B cell (primary cell): ENCODE measurements around the gene DRD2. TPM values are rescaled to one million over a fixed set of nuclear protein-coding genes. Genes with fewer than 3 reads are reported as not detected.

Experiments
- ATAC-seq: fragments of 200-7000 bp; cut with Tn5 transposase; one replicate; pipeline ENCODE4 v1.10.0; 2021; ENCODE audit warnings: low read depth, mild to moderate bottlenecking, moderate number of reproducible peaks, moderate library complexity
- CTCF ChIA-PET: fragments of 350-600 bp; sonication (Branson Sonifier 250); formaldehyde crosslinking; loops from one replicate; lab custom pipeline; 2021; ENCODE audit warnings: antibody characterized with exemption, inconsistent platforms; lab: Charles Lee
- POLR2A ChIA-PET: fragments of 350-600 bp; sonication (Branson Sonifier 250); formaldehyde crosslinking; loops from one replicate; lab custom pipeline; 2021; ENCODE audit warnings: antibody characterized with exemption; lab: Charles Lee
- DNase-seq: peaks from one replicate; pipeline ENCODE4 v3.0.0; 2013
- H2AFZ ChIP-seq: 2 replicates; pipeline ENCODE4 v1.6.1; 2012; ENCODE audit warnings: mild to moderate bottlenecking, low read depth, low read length; ENCODE audit not compliant: insufficient read depth, poor library complexity, severe bottlenecking
- H3K27ac ChIP-seq, 2 donors: 1 replicate in 1 of 2; 2 replicates in 1 of 2; pipeline ENCODE4 v1.5.1; 2012 to 2013; ENCODE audit warnings: low read length in 2 of 2, mild to moderate bottlenecking in 2 of 2, moderate library complexity in 1 of 2
- H3K27me3 ChIP-seq, 4 experiments: fragments of 200-600 bp in 1 of 4; sonication (generic) in 1 of 4; replicated peaks in 1 of 4; 1 replicate in 2 of 4; 2 replicates in 2 of 4; pipeline versions ENCODE4 v1.6.1 to v1.7.0; 2013 to 2016; ENCODE audit warnings: low read length in 3 of 4, mild to moderate bottlenecking in 2 of 4, mixed read lengths in 1 of 4, moderate library complexity in 1 of 4; ENCODE audit not compliant: insufficient read depth in 4 of 4, control insufficient read depth in 3 of 4; ENCODE audit errors: control extremely low read depth in 1 of 4
- H3K36me3 ChIP-seq, 2 experiments: replicated peaks in 1 of 2; 1 replicate in 1 of 2; 2 replicates in 1 of 2; pipeline versions ENCODE4 v1.6.1 to v1.7.1; 2013; ENCODE audit warnings: low read length in 1 of 2; ENCODE audit not compliant: insufficient read depth in 2 of 2, control insufficient read depth in 1 of 2; ENCODE audit errors: control extremely low read depth in 1 of 2, extremely low read depth in 1 of 2
- H3K4me1 ChIP-seq, 2 donors: fragments of 200-600 bp in 1 of 2; sonication (generic) in 1 of 2; 1 replicate in 1 of 2; 2 replicates in 1 of 2; pipeline versions ENCODE4 v1.5.1 to v1.6.1; 2013 to 2017; ENCODE audit warnings: low read length in 2 of 2; ENCODE audit not compliant: control insufficient read depth in 2 of 2, insufficient read depth in 2 of 2
- H3K4me2 ChIP-seq: replicated peaks from 2 replicates; pipeline ENCODE3; 2012; ENCODE audit warnings: mild to moderate bottlenecking, low read depth, low read length; ENCODE audit not compliant: poor library complexity, severe bottlenecking
- H3K4me3 ChIP-seq, 5 experiments: fragments of 200-600 bp in 1 of 5; sonication (generic) in 1 of 5; 1 replicate in 3 of 5; 2 replicates in 2 of 5; pipeline versions ENCODE4 v1.5.1 to v1.7.0; 2011 to 2016; ENCODE audit warnings: low read length in 4 of 5, mild to moderate bottlenecking in 4 of 5, low read depth in 2 of 5, control low read depth in 1 of 5, moderate library complexity in 1 of 5; ENCODE audit not compliant: insufficient read depth in 1 of 5; ENCODE audit errors: control extremely low read depth in 1 of 5, extremely low read depth in 1 of 5
- H3K79me2 ChIP-seq: fragments of 200-600 bp; sonication (generic); one replicate; pipeline ENCODE4 v1.6.0; 2016; ENCODE audit warnings: low read length; ENCODE audit not compliant: control insufficient read depth, insufficient read depth
- H3K9ac ChIP-seq: fragments of 200-600 bp; sonication (generic); 2 replicates; pipeline ENCODE4 v1.6.1; 2017; ENCODE audit warnings: mild to moderate bottlenecking, low read length, moderate library complexity
- H3K9me3 ChIP-seq, 3 donors: one replicate each; pipeline versions ENCODE4 v1.6.1 to v1.7.1; 2013; ENCODE audit warnings: low read length in 2 of 3; ENCODE audit not compliant: control insufficient read depth in 2 of 3, insufficient read depth in 1 of 3; ENCODE audit errors: control extremely low read depth in 1 of 3
- H4K20me1 ChIP-seq: 2 replicates; pipeline ENCODE4 v1.6.0; 2012; ENCODE audit warnings: mild to moderate bottlenecking, low read length; ENCODE audit not compliant: insufficient read depth, control insufficient read depth, poor library complexity, severe bottlenecking
- H3K27ac Mint-ChIP-seq: one replicate; pipeline ENCODE4 v1.8.0; 2021; ENCODE audit warnings: mixed read lengths
- H3K27me3 Mint-ChIP-seq: one replicate; pipeline ENCODE4 v1.8.0; 2021; ENCODE audit warnings: mixed read lengths
- H3K4me1 Mint-ChIP-seq: one replicate; pipeline ENCODE4 v1.8.0; 2021; ENCODE audit warnings: mixed read lengths
- H3K4me3 Mint-ChIP-seq: one replicate; pipeline ENCODE4 v1.8.0; 2021; ENCODE audit warnings: mixed read lengths
- H3K9me3 Mint-ChIP-seq: one replicate; pipeline ENCODE4 v1.8.0; 2022; ENCODE audit warnings: mixed read lengths; ENCODE audit not compliant: insufficient read depth
- EZH2 ChIP-seq: IDR thresholded peaks from 2 replicates; pipeline ENCODE4 v1.6.1; 2012; ENCODE audit warnings: borderline replicate concordance, low read depth, mild to moderate bottlenecking, moderate library complexity, low read length; ENCODE audit not compliant: insufficient read depth, poor library complexity, severe bottlenecking
- WGBS: methylation state at CpG from one replicate; pipeline ENCODE4 v1.1.5; 2013; ENCODE audit warnings: missing lambda C conversion rate; ENCODE audit not compliant: insufficient coverage; 5-methylcytosine and 5-hydroxymethylcytosine counted together
- intact Hi-C: fragments of 100-400 bp; cut with micrococcal nuclease; formaldehyde crosslinking; loops from one replicate; pipeline ENCODE4 v1.10.0; 2022
- polyA plus RNA-seq: library from polyadenylated mRNA; depleted of rRNA; stranded (reverse); fragments of >200 nt; gene quantifications from 2 replicates; pipeline ENCODE4 v1.2.3, GENCODE V29; 2012
- total RNA-seq, 2 donors: library from RNA; stranded (reverse); fragments of 120-200 nt in 1 of 2; gene quantifications; 1 replicate in 1 of 2; 2 replicates in 1 of 2; pipeline versions ENCODE4 v1.2.3 to v1.2.4, GENCODE V29; 2013 to 2022
- TF ChIP-seq, protein P1 (sequence below): fragments of 200-600 bp; IDR thresholded peaks from one replicate; pipeline ENCODE4 v1.8.0; 2022; ENCODE audit warnings: antibody characterized with exemption, mild to moderate bottlenecking

The DRD2 gene
- total and polyA plus RNA-seq, 2 donors (not counting 1 experiment from before 2014, with no cell fraction given), result not detected

DNA sequence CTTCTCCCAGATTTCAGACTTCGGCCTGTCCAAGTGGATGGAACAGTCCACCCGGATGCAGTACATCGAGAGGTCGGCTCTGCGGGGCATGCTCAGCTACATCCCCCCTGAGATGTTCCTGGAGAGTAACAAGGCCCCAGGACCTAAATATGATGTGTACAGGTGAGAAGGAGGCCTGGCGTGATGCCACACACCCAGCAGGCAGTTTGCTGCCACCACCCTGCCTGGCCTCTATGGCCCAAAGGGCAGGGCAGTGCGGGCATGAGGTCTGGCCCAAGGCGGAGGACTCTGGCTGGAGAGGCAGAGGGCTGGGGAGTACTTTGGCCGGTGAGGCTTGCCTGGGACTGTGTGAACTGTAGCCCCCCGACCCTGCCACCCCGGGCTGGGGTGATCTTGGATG lies 80.3 kb downstream of the DRD2 start:
- Histone ChIP-seq H3K9me3 (no peaks in the 10 kb centered on the region), H3K4me2 (no peak overlapping the region), H3K4me3 (no peak overlapping the region), H3K27ac (no peak overlapping the region), H3K79me2 (no peaks in the 10 kb centered on the region), H4K20me1 (no peaks in the 10 kb centered on the region), H3K9ac (no peak overlapping the region), H3K4me1 (no peaks in the 10 kb centered on the region), H2AFZ (no peak overlapping the region), H3K36me3 (no peaks in the 10 kb centered on the region), H3K27me3 (peaks cover 0 to 6% (median 3%) of the 10 kb centered on the region in 4 experiments)
- DNase-seq (no peak), ATAC-seq (no peak)
- no peaks in the 10 kb centered on the region for H3K9me3 Mint-ChIP-seq
- no peaks in the 10 kb centered on the region for H3K27me3 Mint-ChIP-seq
- H3K27ac Mint-ChIP-seq, result no peak overlapping the region
- H3K4me1 Mint-ChIP-seq, result no peaks in the 10 kb centered on the region
- no peak overlapping the region for H3K4me3 Mint-ChIP-seq
- POLR2A ChIA-PET, result no interaction called here
- CTCF ChIA-PET, result no interaction called here
- 96% methylated on average over 8 of the region's 11 CpGs for whole genome bisulfite sequencing
- TF ChIP-seq EZH2, result no peak
- TF ChIP-seq, protein P1, sequence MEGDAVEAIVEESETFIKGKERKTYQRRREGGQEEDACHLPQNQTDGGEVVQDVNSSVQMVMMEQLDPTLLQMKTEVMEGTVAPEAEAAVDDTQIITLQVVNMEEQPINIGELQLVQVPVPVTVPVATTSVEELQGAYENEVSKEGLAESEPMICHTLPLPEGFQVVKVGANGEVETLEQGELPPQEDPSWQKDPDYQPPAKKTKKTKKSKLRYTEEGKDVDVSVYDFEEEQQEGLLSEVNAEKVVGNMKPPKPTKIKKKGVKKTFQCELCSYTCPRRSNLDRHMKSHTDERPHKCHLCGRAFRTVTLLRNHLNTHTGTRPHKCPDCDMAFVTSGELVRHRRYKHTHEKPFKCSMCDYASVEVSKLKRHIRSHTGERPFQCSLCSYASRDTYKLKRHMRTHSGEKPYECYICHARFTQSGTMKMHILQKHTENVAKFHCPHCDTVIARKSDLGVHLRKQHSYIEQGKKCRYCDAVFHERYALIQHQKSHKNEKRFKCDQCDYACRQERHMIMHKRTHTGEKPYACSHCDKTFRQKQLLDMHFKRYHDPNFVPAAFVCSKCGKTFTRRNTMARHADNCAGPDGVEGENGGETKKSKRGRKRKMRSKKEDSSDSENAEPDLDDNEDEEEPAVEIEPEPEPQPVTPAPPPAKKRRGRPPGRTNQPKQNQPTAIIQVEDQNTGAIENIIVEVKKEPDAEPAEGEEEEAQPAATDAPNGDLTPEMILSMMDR, result no peak
- intact Hi-C loops, result no loop called here

DNA sequence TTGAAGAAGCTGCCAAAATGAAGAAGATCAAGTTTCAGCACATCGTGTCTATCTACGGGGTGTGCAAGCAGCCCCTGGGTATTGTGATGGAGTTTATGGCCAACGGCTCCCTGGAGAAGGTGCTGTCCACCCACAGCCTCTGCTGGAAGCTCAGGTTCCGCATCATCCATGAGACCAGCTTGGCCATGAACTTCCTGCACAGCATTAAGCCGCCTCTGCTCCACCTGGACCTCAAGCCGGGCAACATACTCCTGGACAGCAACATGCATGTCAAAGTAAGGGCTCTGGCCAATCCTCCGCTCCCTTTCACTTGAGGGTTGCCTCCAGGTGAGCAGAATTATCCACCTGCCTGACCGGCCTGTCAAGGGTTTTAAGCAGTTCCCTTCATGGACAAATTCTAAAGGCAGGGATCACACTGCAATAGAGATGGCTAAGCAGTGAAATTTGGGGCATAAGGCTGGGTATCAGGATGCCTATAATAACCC lies 81.7 kb downstream of the DRD2 start:
- Histone ChIP-seq H3K4me3 (no peak overlapping the region), H3K4me2 (no peak overlapping the region), H3K79me2 (no peaks in the 10 kb centered on the region), H4K20me1 (no peaks in the 10 kb centered on the region), H3K27ac (no peak overlapping the region), H3K36me3 (no peaks in the 10 kb centered on the region), H2AFZ (no peak overlapping the region), H3K9me3 (no peaks in the 10 kb centered on the region), H3K4me1 (peaks cover 0 to 1% of the 10 kb centered on the region in 2 donors), H3K27me3 (peaks cover 0 to 16% (median 11%) of the 10 kb centered on the region in 4 experiments), H3K9ac (no peak overlapping the region)
- ChIA-PET CTCF (interaction anchor here (1.5 kb wide), 1 partner anchor 9 kb away, joined by 4 read pairs; no protein-coding TSS in a partner anchor), POLR2A (no interaction called here)
- Mint-ChIP-seq H3K27me3 (no peaks in the 10 kb centered on the region), H3K27ac (no peak overlapping the region), H3K4me1 (no peaks in the 10 kb centered on the region), H3K4me3 (no peak overlapping the region), H3K9me3 (no peaks in the 10 kb centered on the region)
- TF ChIP-seq, protein P1, result no peak
- 95% methylated on average over 7 of the region's 8 CpGs for WGBS
- no peak for DNase-seq
- intact Hi-C loops, result no loop called here
- ATAC-seq, result no peak
